Measurements from ENCODE around the gene ZBTB4.

ZBTB4 gene

GRCh38 chr17:7463372-7463846 is 16.0 kb downstream of the ZBTB4 start:
- Histone ChIP-seq H3K36me3 (ENCODE audit: insufficient read depth, low read length) (peaks cover 53% of the 10 kb centered on the region), H2AFZ (ENCODE audit: low read depth, low read length) (no peak overlapping the region), H3K27me3 (ENCODE audit: insufficient read depth, low read length, poor library complexity) (no peaks in the 10 kb centered on the region), H3K9ac (ENCODE audit: low read depth, low read length) (no peak overlapping the region), H4K20me1 (ENCODE audit: insufficient read depth, low read length) (peaks cover 5% of the 10 kb centered on the region; the same call in 1 of the 2 replicates), H3K27ac (ENCODE audit: low read length) (no peak overlapping the region), H3K79me2 (ENCODE audit: insufficient read depth, low read length) (peaks cover 5% of the 10 kb centered on the region; the same call in 1 of the 2 replicates), H3K9me3 (ENCODE audit: insufficient read depth, low read length, severe bottlenecking) (no peaks in the 10 kb centered on the region), H3K4me3 (ENCODE audit: low read depth in 1 of 2, low read length in 2 of 2) (no peak overlapping the region), H3K4me2 (ENCODE audit: insufficient read depth, low read length) (no peak overlapping the region), H3K4me1 (ENCODE audit: insufficient read depth, low read length) (no peaks in the 10 kb centered on the region)
- TF ChIP-seq EZH2 (IDR thresholded peaks at IDR 0.05; ENCODE audit: borderline replicate concordance, low read depth, low read length, severe bottlenecking) (no peak), CTCF (IDR thresholded peaks at IDR 0.05; ENCODE audit: borderline replicate concordance, extremely low read depth, low read length, poor library complexity, severe bottlenecking) (no peak)
- ATAC-seq (ENCODE audit: insufficient read depth, low read depth) (0 out of 3 replicates have a peak, but pooled peaks have one; percentile 10), DNase-seq (no peak)

- H3K9ac ChIP-seq (ENCODE audit: low read depth, low read length) = no peak overlapping the region
- TF ChIP-seq EZH2 (IDR thresholded peaks at IDR 0.05; ENCODE audit: borderline replicate concordance, low read depth, low read length, severe bottlenecking) (no peak), CTCF (IDR thresholded peaks at IDR 0.05; ENCODE audit: borderline replicate concordance, extremely low read depth, low read length, poor library complexity, severe bottlenecking) (no peak)
- ATAC-seq (ENCODE audit: insufficient read depth, low read depth) = no peak
- peaks cover 53% of the 10 kb centered on the region for H3K36me3 ChIP-seq (ENCODE audit: insufficient read depth, low read length)
- peaks cover 3% of the 10 kb centered on the region; the same call in 1 of the 2 replicates for H4K20me1 ChIP-seq (ENCODE audit: insufficient read depth, low read length)
- DNase-seq = no peak
- H3K27me3 ChIP-seq (ENCODE audit: insufficient read depth, low read length, poor library complexity) = no peaks in the 10 kb centered on the region
- no peak overlapping the region for H3K4me2 ChIP-seq (ENCODE audit: insufficient read depth, low read length)
- no peak overlapping the region for H2AFZ ChIP-seq (ENCODE audit: low read depth, low read length)
- no peak overlapping the region for H3K4me3 ChIP-seq (ENCODE audit: low read depth in 1 of 2, low read length in 2 of 2)
- H3K4me1 ChIP-seq (ENCODE audit: insufficient read depth, low read length) = no peaks in the 10 kb centered on the region
- H3K27ac ChIP-seq (ENCODE audit: low read length) = no peak overlapping the region
- H3K9me3 ChIP-seq (ENCODE audit: insufficient read depth, low read length, severe bottlenecking) = no peaks in the 10 kb centered on the region
- 0 out of 2 replicates have a peak, but pooled peaks cover under 1% of the 10 kb centered on the region for H3K79me2 ChIP-seq (ENCODE audit: insufficient read depth, low read length)
Observed at GRCh38 chr17:7462474-7463371, 16.7 kb downstream of the ZBTB4 start.

GRCh38 chr17:7460850-7461660 is 18.4 kb downstream of the ZBTB4 start:
- DNase-seq = no peak
- TF ChIP-seq CTCF (IDR thresholded peaks at IDR 0.05; ENCODE audit: borderline replicate concordance, extremely low read depth, low read length, poor library complexity, severe bottlenecking) = no peak
- TF ChIP-seq EZH2 (IDR thresholded peaks at IDR 0.05; ENCODE audit: borderline replicate concordance, low read depth, low read length, severe bottlenecking) = no peak
- peaks cover 41% of the 10 kb centered on the region for H3K36me3 ChIP-seq (ENCODE audit: insufficient read depth, low read length)

More at GRCh38 chr17:7460850-7461660, 18.4 kb downstream of the ZBTB4 start:
- Histone ChIP-seq H3K4me1 (ENCODE audit: insufficient read depth, low read length) (peaks cover 8% of the 10 kb centered on the region), H3K9me3 (ENCODE audit: insufficient read depth, low read length, severe bottlenecking) (no peaks in the 10 kb centered on the region), H3K27me3 (ENCODE audit: insufficient read depth, low read length, poor library complexity) (no peaks in the 10 kb centered on the region), H3K79me2 (ENCODE audit: insufficient read depth, low read length) (no peaks in the 10 kb centered on the region; the same call in 1 of the 2 replicates), H3K27ac (ENCODE audit: low read length) (no peak overlapping the region), H3K9ac (ENCODE audit: low read depth, low read length) (no peak overlapping the region), H2AFZ (ENCODE audit: low read depth, low read length) (no peak overlapping the region), H3K4me3 (ENCODE audit: low read depth in 1 of 2, low read length in 2 of 2) (no peak overlapping the region), H3K4me2 (ENCODE audit: insufficient read depth, low read length) (no peak overlapping the region), H4K20me1 (ENCODE audit: insufficient read depth, low read length) (no peaks in the 10 kb centered on the region; the same call in 1 of the 2 replicates)
- ATAC-seq (ENCODE audit: insufficient read depth, low read depth) = no peak
